ENCODE data around the gene EIF2S1.

DNA sequence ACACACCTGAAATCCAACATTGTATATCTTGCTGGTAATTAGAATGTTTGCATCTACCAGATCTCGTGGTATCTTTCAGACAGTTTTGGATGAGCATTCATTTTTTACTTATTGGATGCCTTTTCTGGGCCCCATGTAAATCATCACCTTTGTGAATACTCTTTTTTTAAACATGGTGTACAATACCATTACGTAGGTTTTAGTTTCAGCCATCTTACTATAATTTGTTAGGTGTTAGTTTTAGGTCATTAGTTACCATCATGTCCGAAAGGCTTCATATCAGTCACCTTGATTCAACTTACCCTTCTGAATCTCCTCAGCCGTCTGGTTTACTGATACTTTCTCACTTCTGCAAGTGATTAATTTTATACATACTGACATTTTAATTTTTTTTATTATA is 5.3 kb downstream of the EIF2S1 start:
- TF ChIP-seq POLR2A (IDR thresholded peaks at IDR 0.05) = no peak
- TF ChIP-seq, protein P1, sequence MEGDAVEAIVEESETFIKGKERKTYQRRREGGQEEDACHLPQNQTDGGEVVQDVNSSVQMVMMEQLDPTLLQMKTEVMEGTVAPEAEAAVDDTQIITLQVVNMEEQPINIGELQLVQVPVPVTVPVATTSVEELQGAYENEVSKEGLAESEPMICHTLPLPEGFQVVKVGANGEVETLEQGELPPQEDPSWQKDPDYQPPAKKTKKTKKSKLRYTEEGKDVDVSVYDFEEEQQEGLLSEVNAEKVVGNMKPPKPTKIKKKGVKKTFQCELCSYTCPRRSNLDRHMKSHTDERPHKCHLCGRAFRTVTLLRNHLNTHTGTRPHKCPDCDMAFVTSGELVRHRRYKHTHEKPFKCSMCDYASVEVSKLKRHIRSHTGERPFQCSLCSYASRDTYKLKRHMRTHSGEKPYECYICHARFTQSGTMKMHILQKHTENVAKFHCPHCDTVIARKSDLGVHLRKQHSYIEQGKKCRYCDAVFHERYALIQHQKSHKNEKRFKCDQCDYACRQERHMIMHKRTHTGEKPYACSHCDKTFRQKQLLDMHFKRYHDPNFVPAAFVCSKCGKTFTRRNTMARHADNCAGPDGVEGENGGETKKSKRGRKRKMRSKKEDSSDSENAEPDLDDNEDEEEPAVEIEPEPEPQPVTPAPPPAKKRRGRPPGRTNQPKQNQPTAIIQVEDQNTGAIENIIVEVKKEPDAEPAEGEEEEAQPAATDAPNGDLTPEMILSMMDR (IDR thresholded peaks at IDR 0.05) = no peak

All from esophagus squamous epithelium (tissue), 4 donors.